ENCODE data around the gene POLD3. TPM values are rescaled to one million over a fixed set of nuclear protein-coding genes. Genes with fewer than 3 reads are reported as not detected.

Gene POLD3
- total and polyA plus RNA-seq, 8 donors = 4.7 to 85.7 (median 15.4) TPM

DNA sequence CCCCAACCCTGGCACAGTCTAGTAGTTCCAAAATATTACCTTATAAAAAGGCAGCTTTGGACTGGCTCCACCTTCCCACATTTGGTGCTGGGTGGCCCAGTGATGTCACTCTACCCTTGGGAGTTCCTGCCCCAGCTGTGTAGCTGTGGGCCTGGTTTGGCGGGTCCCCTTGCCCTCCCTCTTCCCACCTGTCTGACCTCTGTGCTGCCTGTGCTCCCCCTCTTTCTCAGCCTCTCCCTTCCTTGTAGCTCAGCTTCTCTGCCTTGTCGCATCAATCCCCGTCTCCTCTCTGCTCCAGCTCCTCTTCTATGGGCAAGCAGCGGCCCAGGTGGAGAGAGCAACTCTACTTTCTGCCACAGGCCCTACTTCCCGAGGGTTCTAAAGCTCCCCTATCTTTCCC, 84.2 kb downstream of the POLD3 start:
- TF ChIP-seq POLR2A (IDR thresholded peaks at IDR 0.05) (no peak), POLR2AphosphoS5 (IDR thresholded peaks at IDR 0.05) (no peak), EP300 (IDR thresholded peaks at IDR 0.05) (no peak)
- TF ChIP-seq, protein P1, sequence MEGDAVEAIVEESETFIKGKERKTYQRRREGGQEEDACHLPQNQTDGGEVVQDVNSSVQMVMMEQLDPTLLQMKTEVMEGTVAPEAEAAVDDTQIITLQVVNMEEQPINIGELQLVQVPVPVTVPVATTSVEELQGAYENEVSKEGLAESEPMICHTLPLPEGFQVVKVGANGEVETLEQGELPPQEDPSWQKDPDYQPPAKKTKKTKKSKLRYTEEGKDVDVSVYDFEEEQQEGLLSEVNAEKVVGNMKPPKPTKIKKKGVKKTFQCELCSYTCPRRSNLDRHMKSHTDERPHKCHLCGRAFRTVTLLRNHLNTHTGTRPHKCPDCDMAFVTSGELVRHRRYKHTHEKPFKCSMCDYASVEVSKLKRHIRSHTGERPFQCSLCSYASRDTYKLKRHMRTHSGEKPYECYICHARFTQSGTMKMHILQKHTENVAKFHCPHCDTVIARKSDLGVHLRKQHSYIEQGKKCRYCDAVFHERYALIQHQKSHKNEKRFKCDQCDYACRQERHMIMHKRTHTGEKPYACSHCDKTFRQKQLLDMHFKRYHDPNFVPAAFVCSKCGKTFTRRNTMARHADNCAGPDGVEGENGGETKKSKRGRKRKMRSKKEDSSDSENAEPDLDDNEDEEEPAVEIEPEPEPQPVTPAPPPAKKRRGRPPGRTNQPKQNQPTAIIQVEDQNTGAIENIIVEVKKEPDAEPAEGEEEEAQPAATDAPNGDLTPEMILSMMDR (IDR thresholded peaks at IDR 0.05) = no peak
- Histone ChIP-seq H3K9me3 (no peaks in the 10 kb centered on the region), H3K27ac (peak overlapping the region in 1 of 5 donors; percentile 59), H3K4me3 (no peak overlapping the region), H3K36me3 (no peaks in the 10 kb centered on the region), H3K27me3 (no peaks in the 10 kb centered on the region), H3K4me1 (peaks cover 5 to 29% (median 19%) of the 10 kb centered on the region in 4 donors)
- 78 to 90% (median 85%) methylated on average over 5 of the region's 5 CpGs for WGBS, 5 donors
- intact Hi-C loops (cut with DNase I; ENCODE audit: low total_unique reads) = no loop called here
- DNase-seq = no peak

DNA sequence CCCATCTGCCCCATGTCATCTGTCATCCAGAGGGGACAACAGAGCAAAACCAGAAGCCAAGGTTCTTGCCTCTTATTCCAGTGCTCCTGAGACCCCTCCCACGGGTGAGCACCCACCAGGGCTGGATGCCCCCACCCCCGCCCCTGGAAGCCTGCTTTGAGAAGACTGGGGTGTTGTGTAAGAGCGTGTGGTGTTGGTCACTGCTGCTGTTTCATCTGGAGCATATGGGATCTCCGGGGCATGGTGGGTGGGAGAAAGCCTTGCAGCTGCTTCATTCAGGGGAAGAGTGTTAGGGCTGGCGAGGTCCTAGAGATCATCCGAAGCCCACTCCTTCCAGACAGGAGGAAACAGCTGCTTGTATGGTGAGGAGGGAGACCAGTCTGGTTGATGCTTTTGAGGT, 84.7 kb downstream of the POLD3 start:
- no peaks in the 10 kb centered on the region for H3K36me3 ChIP-seq
- no peak for TF ChIP-seq POLR2A (IDR thresholded peaks at IDR 0.05)
- TF ChIP-seq, protein P1 (IDR thresholded peaks at IDR 0.05) = no peak
- no peak for TF ChIP-seq POLR2AphosphoS5 (IDR thresholded peaks at IDR 0.05)
- TF ChIP-seq EP300 (IDR thresholded peaks at IDR 0.05) = no peak
- H3K4me3 ChIP-seq = no peak overlapping the region
- H3K27ac ChIP-seq = peak overlapping the region in 1 of 5 donors; percentile 59
- intact Hi-C loops (cut with DNase I; ENCODE audit: low total_unique reads) = no loop called here
- 65 to 82% (median 74%) methylated on average over 6 of the region's 6 CpGs for WGBS, 5 donors
- H3K9me3 ChIP-seq = no peaks in the 10 kb centered on the region
- peak in 1 of 2 donors; percentile 1 for DNase-seq
- no peaks in the 10 kb centered on the region for H3K27me3 ChIP-seq
- peaks cover 10 to 34% (median 23%) of the 10 kb centered on the region in 4 donors for H3K4me1 ChIP-seq

DNA sequence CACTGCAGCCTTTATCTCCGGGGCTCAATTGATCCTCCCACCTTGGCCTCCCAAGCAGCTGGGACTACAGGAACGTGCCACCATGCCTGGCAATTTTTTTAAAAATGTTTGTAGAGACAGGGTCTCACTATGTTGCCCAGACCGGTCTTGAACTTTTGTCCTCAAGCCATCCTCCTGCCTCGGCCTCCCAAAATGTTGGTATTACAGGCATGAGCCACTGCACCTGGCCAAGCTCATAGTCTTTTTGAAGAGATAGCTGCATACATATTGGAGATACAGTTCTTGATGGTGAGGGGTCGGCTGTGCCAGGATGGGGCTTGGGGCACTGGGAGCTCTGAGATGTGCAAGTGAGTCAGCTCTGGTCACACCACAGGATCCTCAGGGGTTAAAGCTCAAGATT, 85.7 kb downstream of the POLD3 start:
- WGBS, 5 donors = 93 to 96% (median 95%) methylated on average over 5 of the region's 5 CpGs
- Histone ChIP-seq H3K27ac (no peak overlapping the region), H3K36me3 (no peaks in the 10 kb centered on the region), H3K4me1 (peaks cover 12 to 34% (median 25%) of the 10 kb centered on the region in 4 donors), H3K4me3 (no peak overlapping the region), H3K27me3 (peaks cover 0 to 5% (median 0%) of the 10 kb centered on the region in 3 donors), H3K9me3 (no peaks in the 10 kb centered on the region)
- TF ChIP-seq POLR2A (IDR thresholded peaks at IDR 0.05) = no peak
- TF ChIP-seq, protein P1 (IDR thresholded peaks at IDR 0.05) = no peak
- TF ChIP-seq EP300 (IDR thresholded peaks at IDR 0.05) = no peak
- no peak for TF ChIP-seq POLR2AphosphoS5 (IDR thresholded peaks at IDR 0.05)
- intact Hi-C loops (cut with DNase I; ENCODE audit: low total_unique reads) = no loop called here
- peak in 1 of 2 donors; percentile 5 for DNase-seq

DNA sequence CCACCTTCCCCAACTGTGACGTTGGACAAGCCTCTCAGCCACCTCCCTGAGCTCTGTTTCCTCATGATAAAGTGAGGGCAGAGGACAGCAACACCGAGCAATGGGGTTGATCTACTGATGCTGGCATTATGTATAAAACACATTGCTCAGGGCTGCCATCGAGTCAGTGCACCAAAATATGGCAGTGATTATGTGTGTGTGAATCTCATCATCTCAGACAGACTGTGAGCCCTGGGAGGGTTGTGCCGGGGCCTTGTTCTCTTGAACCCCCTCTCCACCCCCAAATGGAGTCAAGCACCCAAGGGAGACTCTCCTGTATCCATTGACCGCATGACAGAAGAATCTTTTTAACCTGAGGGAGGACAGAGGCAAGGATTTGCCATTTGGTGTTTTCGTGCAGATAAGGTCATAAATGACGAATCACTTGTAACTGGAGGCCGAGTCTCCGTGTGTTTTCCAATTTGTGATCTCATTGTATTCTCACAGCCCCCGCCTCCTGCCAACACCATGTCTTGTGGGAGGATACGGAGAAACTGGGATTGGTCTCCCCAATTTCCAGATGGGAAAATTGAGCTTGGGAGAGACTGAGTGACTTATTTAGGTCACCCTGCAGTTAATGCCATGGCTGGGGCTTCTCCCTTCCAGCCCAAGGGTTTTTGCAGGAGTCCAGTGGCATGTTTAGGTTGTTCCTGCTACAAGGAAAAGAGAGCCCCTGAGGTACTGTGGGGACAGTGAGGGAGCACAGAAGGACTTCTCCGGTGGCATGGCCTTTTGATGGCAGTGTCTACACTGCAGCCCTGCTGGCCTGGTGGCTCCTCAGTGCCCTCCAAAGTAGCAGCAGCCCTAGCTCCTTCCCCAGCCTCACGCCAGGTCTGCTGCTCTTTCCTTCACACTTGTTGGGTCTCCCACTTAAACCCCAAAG, 86.5 kb downstream of the POLD3 start:
- Histone ChIP-seq H3K27ac (peak overlapping the region in 1 of 5 donors; percentile 26), H3K36me3 (no peaks in the 10 kb centered on the region), H3K27me3 (peaks cover 0 to 13% (median 6%) of the 10 kb centered on the region in 3 donors), H3K4me1 (peaks cover 20 to 34% (median 29%) of the 10 kb centered on the region in 4 donors), H3K4me3 (no peak overlapping the region), H3K9me3 (no peaks in the 10 kb centered on the region)
- TF ChIP-seq EP300 (IDR thresholded peaks at IDR 0.05) = no peak
- TF ChIP-seq, protein P1 (IDR thresholded peaks at IDR 0.05) = no peak
- TF ChIP-seq POLR2AphosphoS5 (IDR thresholded peaks at IDR 0.05) = no peak
- no peak for TF ChIP-seq POLR2A (IDR thresholded peaks at IDR 0.05)
- intact Hi-C loops (cut with DNase I; ENCODE audit: low total_unique reads) = no loop called here
- WGBS, 5 donors = 74 to 90% (median 82%) methylated on average over 13 of the region's 13 CpGs
- DNase-seq = peak; percentile 11 to 19

All from stomach (tissue), 9 donors.